ENCODE data around the gene SCARB1.
A peak's percentile ranks its signal among the peaks of the same experiment; 100 is the strongest.
"Not testable (repeated sequence)": the region's sequence is repeated elsewhere in the genome, so short reads cannot be mapped to it uniquely, and the experiment has no call there.

Gene SCARB1

GRCh38 chr12:124863416-124864325 lies at the start of gene SCARB1:
Gene SCARB1, minus strand, starts transcription at chr12:124863864. Its CDS starts 144 bp downstream, at chr12:124863720.
- Histone ChIP-seq H3K27ac (peak within 1 kb of the TSS; percentile 15 to 41), H3K4me3 (peak within 1 kb of the TSS; percentile 76)
- peak; percentile 86 for DNase-seq (ENCODE audit: low spot score)
- TF ChIP-seq CTCF (IDR thresholded peaks at IDR 0.05): no peak

- peak overlapping the region; percentile 100 for H3K27ac ChIP-seq
- not testable (repeated sequence) for DNase-seq (ENCODE audit: low spot score)
Observed at GRCh38 chr12:124912529-124913287, 49.0 kb upstream of the SCARB1 start.

GRCh38 chr12:124911521-124911920 lies 47.9 kb upstream of the SCARB1 start:
- Histone ChIP-seq H3K4me3 (peak overlapping the region; percentile 70), H3K27ac (peak overlapping the region in 1 of 2 donors; percentile 62)
- not testable (repeated sequence) for DNase-seq (ENCODE audit: low spot score)

More at GRCh38 chr12:124912529-124913287, 49.0 kb upstream of the SCARB1 start:
- H3K4me3 ChIP-seq: peak overlapping the region; percentile 97

GRCh38 chr12:124910561-124911478 lies 47.2 kb upstream of the SCARB1 start:
- Histone ChIP-seq H3K27ac (peak overlapping the region; percentile 21 to 62), H3K4me3 (peak overlapping the region; percentile 70)
- no peak for TF ChIP-seq CTCF (IDR thresholded peaks at IDR 0.05)
- no peak for DNase-seq (ENCODE audit: low spot score)

GRCh38 chr12:124909831-124910560 lies 46.3 kb upstream of the SCARB1 start:
- Histone ChIP-seq H3K27ac (peak overlapping the region; percentile 21 to 62), H3K4me3 (peak overlapping the region; percentile 70)
- no peak for TF ChIP-seq CTCF (IDR thresholded peaks at IDR 0.05)
- no peak for DNase-seq (ENCODE audit: low spot score)

- TF ChIP-seq CTCF (IDR thresholded peaks at IDR 0.05): peak; percentile 97
- DNase-seq (ENCODE audit: low spot score): no peak
- H3K27ac ChIP-seq: no peak overlapping the region
- H3K4me3 ChIP-seq: no peak overlapping the region
Observed at GRCh38 chr12:124906606-124907261, 43.1 kb upstream of the SCARB1 start.
